AG09309 (cell line): ENCODE results near the gene CACNA2D2.

ENCODE experiments used
- DNase-seq: peaks from one replicate; pipeline ENCODE4 v3.0.0-alpha.2; 2010; ENCODE audit warnings: low read depth
- H3K4me3 ChIP-seq: 2 replicates; pipeline ENCODE4 v1.5.1; 2011; ENCODE audit warnings: mild to moderate bottlenecking, low read depth, low read length, moderate library complexity; ENCODE audit not compliant: control insufficient read depth
- TF ChIP-seq, protein P1 (sequence below): IDR thresholded peaks from 2 replicates; pipeline ENCODE4 v1.5.1; 2011; ENCODE audit warnings: mild to moderate bottlenecking, low read depth, low read length, inconsistent platforms; ENCODE audit not compliant: insufficient read depth, control insufficient read depth; ENCODE audit errors: missing control alignments

CACNA2D2 gene

DNA sequence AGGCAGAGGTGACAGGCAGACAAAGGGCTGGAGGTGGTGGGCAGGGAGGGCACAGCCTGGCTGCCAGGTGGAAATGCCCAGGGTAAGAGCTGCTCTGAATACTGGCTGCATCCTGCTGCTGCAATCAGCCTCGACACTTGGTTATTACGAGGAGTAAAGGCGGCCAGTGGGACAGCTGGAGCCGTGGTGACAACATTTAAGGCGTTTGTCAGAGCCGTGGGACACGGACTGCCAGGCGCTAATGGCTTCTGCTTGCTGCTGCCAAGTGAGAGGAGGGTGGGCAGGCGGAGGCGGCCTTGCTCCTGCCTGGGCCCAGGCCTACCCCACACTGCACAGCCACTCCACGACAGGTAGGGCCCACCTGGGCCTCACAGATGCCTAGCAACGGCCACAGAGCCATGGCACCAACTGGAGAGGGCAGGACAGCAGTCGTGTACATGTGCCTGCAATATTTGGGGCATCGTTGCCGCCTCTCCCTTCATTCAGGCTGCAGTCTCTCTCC is 94.9 kb downstream of the CACNA2D2 start:
- DNase-seq: no peak
- H3K4me3 ChIP-seq: no peak overlapping the region
- TF ChIP-seq, protein P1, sequence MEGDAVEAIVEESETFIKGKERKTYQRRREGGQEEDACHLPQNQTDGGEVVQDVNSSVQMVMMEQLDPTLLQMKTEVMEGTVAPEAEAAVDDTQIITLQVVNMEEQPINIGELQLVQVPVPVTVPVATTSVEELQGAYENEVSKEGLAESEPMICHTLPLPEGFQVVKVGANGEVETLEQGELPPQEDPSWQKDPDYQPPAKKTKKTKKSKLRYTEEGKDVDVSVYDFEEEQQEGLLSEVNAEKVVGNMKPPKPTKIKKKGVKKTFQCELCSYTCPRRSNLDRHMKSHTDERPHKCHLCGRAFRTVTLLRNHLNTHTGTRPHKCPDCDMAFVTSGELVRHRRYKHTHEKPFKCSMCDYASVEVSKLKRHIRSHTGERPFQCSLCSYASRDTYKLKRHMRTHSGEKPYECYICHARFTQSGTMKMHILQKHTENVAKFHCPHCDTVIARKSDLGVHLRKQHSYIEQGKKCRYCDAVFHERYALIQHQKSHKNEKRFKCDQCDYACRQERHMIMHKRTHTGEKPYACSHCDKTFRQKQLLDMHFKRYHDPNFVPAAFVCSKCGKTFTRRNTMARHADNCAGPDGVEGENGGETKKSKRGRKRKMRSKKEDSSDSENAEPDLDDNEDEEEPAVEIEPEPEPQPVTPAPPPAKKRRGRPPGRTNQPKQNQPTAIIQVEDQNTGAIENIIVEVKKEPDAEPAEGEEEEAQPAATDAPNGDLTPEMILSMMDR: no peak

DNA sequence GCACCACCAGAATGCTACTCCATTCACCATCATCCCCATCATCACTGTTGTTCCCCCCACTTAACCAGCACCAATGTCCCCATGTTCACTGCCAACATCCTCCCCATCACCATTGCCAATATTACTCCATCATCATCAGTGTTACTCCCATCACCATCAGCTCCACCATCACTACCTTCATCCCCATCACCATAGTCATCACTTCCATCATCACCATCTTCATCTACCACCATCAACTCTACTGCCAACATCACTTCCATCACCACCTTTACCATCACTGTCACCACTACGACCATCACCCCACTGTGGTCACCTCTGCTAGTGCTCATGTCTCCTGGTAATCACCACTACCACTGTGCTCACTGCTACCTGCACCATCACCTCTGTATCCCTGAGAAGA is 96.9 kb downstream of the CACNA2D2 start:
- DNase-seq: no peak
- TF ChIP-seq, protein P1: no peak
- no peak overlapping the region for H3K4me3 ChIP-seq

DNA sequence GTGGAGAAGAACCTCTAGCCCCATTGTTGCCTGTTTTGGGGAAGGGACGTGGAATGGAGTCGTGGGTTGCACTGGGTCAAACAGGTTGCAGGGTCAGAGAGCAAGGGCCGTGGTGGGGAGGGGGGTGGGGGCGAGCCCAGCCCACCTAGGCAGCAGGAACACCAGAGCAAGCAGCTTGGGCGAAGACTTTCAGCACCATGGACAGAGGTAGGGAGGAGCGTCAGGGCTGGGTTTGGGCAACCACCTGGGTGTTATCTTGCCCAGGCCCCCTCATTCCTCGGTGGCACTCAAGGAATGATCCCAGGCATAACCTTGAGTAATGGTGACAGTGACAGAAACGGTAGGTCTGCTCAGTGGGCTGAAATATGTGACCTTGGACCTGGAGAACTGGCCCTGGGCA is 98.2 kb downstream of the CACNA2D2 start:
- no peak for DNase-seq
- TF ChIP-seq, protein P1: no peak
- H3K4me3 ChIP-seq: no peak overlapping the region

DNA sequence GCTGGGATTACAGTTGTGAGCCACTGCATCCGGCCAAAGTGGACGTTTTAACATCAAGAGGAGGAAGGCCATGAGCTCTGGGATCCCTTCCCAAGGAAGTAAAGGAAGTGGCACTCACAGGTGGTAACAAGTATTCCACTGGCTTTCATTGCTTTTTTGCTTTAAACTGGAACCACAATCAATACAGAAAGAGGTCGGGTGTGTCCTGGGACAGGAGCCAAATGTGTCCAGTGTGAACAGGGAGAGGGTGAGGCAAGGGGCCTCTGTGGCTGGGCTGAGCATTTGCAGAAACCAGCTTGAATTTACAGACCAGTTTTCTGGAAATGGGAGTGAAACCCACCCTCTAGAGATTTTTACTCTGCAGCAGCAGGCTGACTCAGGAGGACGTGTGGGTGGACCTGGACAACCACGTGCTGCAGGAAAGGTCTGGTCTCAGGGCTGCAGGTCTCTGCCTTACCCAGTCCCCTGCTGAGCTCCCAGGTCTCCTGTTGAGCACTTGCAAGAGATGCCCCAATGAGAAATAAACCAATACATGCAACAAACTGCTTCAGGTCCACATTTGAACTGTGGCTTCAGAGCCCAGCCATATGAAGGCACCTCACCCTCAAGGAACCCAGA is 101.3 kb downstream of the CACNA2D2 start:
- no peak for DNase-seq
- TF ChIP-seq, protein P1: no peak
- no peak overlapping the region for H3K4me3 ChIP-seq

DNA sequence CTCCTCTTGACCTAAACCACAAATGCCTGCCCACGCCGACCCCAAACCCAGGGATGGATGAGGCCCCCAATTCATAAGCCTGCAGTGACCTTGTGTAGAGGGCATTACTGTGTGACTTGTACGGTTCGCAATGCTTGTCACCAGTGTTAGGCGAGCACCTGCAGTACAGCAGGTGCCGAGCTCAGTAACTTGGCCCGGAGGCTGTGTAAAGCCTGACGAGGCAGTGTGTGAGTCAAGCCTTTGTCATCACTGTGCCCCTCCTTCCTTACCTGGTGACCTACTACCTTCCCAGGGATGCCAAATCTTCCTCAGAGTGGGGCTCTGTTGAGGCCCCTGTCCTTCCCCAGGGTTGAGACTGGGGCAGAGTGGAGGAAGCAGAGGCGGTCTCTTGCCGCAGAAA is 106.9 kb downstream of the CACNA2D2 start:
- TF ChIP-seq, protein P1: no peak
- DNase-seq: no peak
- no peak overlapping the region for H3K4me3 ChIP-seq

DNA sequence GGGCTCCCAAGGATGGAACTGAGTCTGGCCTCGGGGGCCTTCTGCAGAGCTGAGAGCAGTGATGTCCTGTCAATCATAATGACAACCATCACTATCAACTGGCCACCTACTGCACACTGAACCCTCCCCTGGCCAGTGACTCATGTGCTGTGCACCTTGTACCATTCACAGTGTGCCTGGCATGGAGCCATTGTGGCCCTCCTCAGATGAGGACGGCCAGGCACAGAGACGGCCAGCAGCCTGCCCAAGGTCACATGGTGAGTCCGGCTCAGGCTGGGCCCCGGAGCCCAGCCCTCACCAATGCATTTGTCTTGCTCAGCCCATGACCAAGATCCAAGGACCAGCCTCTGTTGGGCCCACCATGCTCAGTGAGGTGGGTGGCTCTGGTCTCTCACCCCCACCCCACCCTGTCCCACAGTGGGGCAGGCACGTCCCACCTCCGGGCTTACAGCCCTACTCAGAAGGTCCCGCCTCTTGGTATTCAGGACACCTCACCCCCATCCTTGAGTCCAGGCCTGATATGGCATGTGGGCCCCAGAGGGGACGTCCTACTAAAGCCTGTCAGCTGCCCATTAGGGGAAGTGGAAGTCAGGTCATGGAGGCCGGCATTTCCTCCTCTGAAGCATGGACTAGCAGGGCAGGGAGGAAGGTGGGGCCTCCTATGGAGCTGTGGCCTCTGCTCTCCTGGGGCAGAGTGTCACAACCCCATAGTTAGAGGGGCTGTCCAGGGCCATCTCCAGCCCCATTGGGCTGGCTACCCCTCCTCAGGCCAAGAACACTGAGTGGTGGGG is 108.2 kb downstream of the CACNA2D2 start:
- DNase-seq: no peak
- H3K4me3 ChIP-seq: no peak overlapping the region

More for the DNA sequence above, 108.2 kb downstream of the CACNA2D2 start:
- TF ChIP-seq, protein P1: no peak
